Neural cell (in vitro differentiated cells): Measurements from ENCODE around the gene ARFGAP1. TPM values are rescaled to one million over a fixed set of nuclear protein-coding genes. Genes with fewer than 3 reads are reported as not detected.

Source experiments
- H2AFZ ChIP-seq: fragments of 200-600, 300-800 bp; sonication (generic), shearing (Covaris generic); 2 replicates; pipeline ENCODE4 v1.6.0; 2014; ENCODE audit warnings: low read depth, mild to moderate bottlenecking, antibody characterized with exemption, low read length, moderate library complexity
- H3F3A ChIP-seq: fragments of 200-600 bp; shearing (Covaris generic); 2 replicates; pipeline ENCODE4 v1.6.1; 2016; ENCODE audit warnings: mild to moderate bottlenecking, moderate library complexity, mixed read lengths, antibody characterized with exemption, low read length; ENCODE audit not compliant: insufficient read depth, poor library complexity, severe bottlenecking
- H3K27ac ChIP-seq: fragments of 200-600, 300-800 bp; sonication (generic), shearing (Covaris generic); 2 replicates; pipeline ENCODE4 v1.5.1; 2014; ENCODE audit warnings: mild to moderate bottlenecking, low read length, moderate library complexity
- H3K27me3 ChIP-seq: fragments of 300-800, 200-600 bp; sonication (generic), shearing (Covaris generic); 2 replicates; pipeline ENCODE4 v1.6.0; 2014; ENCODE audit warnings: mild to moderate bottlenecking, low read depth, low read length, moderate library complexity; ENCODE audit not compliant: insufficient read depth
- H3K36me3 ChIP-seq: fragments of 300-800, 200-600 bp; sonication (generic), shearing (Covaris generic); 2 replicates; pipeline ENCODE4 v1.5.1; 2014; ENCODE audit warnings: mild to moderate bottlenecking, antibody characterized with exemption, low read length, moderate library complexity; ENCODE audit not compliant: insufficient read depth
- H3K4me2 ChIP-seq: fragments of 300-800, 200-600 bp; sonication (generic), shearing (Covaris generic); 2 replicates; pipeline ENCODE4 v1.6.0; 2014; ENCODE audit warnings: mild to moderate bottlenecking, low read length
- H3K4me3 ChIP-seq: fragments of 300-800, 200-600 bp; sonication (generic), shearing (Covaris generic); 2 replicates; pipeline ENCODE4 v1.5.1; 2014; ENCODE audit warnings: mild to moderate bottlenecking, low read length, moderate library complexity
- H3K79me2 ChIP-seq: fragments of 200-600 bp; shearing (Covaris generic); replicated peaks from 2 replicates; pipeline ENCODE4 v1.6.0; 2014; ENCODE audit warnings: mild to moderate bottlenecking, low read length, moderate library complexity; ENCODE audit not compliant: insufficient read depth
- H3K9ac ChIP-seq: fragments of 300-800, 200-600 bp; sonication (generic), shearing (Covaris generic); 2 replicates; pipeline ENCODE4 v1.6.1; 2016; ENCODE audit warnings: mild to moderate bottlenecking, low read length, mixed read lengths
- H3K9me2 ChIP-seq: fragments of 200-600 bp; shearing (Covaris generic); 2 replicates; pipeline ENCODE4 v1.6.1; 2016; ENCODE audit warnings: mild to moderate bottlenecking, low read length, mixed read lengths; ENCODE audit not compliant: insufficient read depth
- H3K9me3 ChIP-seq: fragments of 200-600, 300-800 bp; sonication (generic), shearing (Covaris generic); 2 replicates; pipeline ENCODE4 v1.6.1; 2016; ENCODE audit warnings: mild to moderate bottlenecking, mixed run types, low read length, moderate library complexity, mixed read lengths
- H4K20me1 ChIP-seq: fragments of 200-600 bp; shearing (Covaris generic); 2 replicates; pipeline ENCODE4 v1.6.1; 2016; ENCODE audit warnings: mild to moderate bottlenecking, mixed run types; ENCODE audit not compliant: insufficient read depth
- EP300 ChIP-seq: fragments of 450-650 bp; conservative IDR thresholded peaks from 2 replicates; pipeline ENCODE4 v1.6.1; 2014; ENCODE audit warnings: antibody characterized with exemption, mild to moderate bottlenecking, moderate library complexity; ENCODE audit not compliant: poor library complexity, severe bottlenecking
- EZH2 ChIP-seq: fragments of 200-600, 300-800 bp; shearing (Covaris generic), sonication (generic); IDR thresholded peaks from 2 replicates; pipeline ENCODE4 v1.6.1; 2014; ENCODE audit warnings: antibody characterized with exemption, low read length, borderline replicate concordance, mild to moderate bottlenecking; ENCODE audit not compliant: insufficient read depth, poor library complexity, severe bottlenecking
- MXI1 ChIP-seq: fragments of 450-650 bp; conservative IDR thresholded peaks from 2 replicates; pipeline ENCODE4 v1.6.1; 2014; ENCODE audit warnings: antibody characterized with exemption, mild to moderate bottlenecking; ENCODE audit not compliant: poor library complexity, severe bottlenecking
- POLR2AphosphoS5 ChIP-seq: IDR thresholded peaks from 2 replicates; pipeline ENCODE4 v1.6.1; 2012
- RAD21 ChIP-seq: fragments of 450-650 bp; conservative IDR thresholded peaks from 2 replicates; pipeline ENCODE4 v1.6.1; 2014; ENCODE audit warnings: antibody characterized with exemption, mild to moderate bottlenecking, moderate library complexity
- SMC3 ChIP-seq: fragments of 450-650 bp; conservative IDR thresholded peaks from 2 replicates; pipeline ENCODE4 v1.6.1; 2014; ENCODE audit warnings: antibody characterized with exemption, mild to moderate bottlenecking, moderate library complexity; ENCODE audit not compliant: poor library complexity
- TAF1 ChIP-seq: IDR thresholded peaks from 2 replicates; pipeline ENCODE4 v1.6.1; 2012; ENCODE audit warnings: low read depth
- polyA plus RNA-seq: library from polyadenylated mRNA; depleted of rRNA; stranded (reverse); fragments of >200 nt; gene quantifications from 2 replicates; pipeline ENCODE4 v1.2.3, GENCODE V29; 2014
- TF ChIP-seq, protein P1 (sequence below): IDR thresholded peaks from 2 replicates; pipeline ENCODE4 v1.6.1; 2012; ENCODE audit warnings: borderline replicate concordance
- TF ChIP-seq, protein P2 (sequence below): fragments of 450-650 bp; IDR thresholded peaks from 2 replicates; pipeline ENCODE4 v1.5.1; 2014; ENCODE audit warnings: antibody characterized with exemption, mild to moderate bottlenecking, moderate library complexity; ENCODE audit not compliant: poor library complexity, severe bottlenecking

Gene ARFGAP1
- polyA plus RNA-seq, 1 donor from 2014 or later: 70.2 TPM

DNA sequence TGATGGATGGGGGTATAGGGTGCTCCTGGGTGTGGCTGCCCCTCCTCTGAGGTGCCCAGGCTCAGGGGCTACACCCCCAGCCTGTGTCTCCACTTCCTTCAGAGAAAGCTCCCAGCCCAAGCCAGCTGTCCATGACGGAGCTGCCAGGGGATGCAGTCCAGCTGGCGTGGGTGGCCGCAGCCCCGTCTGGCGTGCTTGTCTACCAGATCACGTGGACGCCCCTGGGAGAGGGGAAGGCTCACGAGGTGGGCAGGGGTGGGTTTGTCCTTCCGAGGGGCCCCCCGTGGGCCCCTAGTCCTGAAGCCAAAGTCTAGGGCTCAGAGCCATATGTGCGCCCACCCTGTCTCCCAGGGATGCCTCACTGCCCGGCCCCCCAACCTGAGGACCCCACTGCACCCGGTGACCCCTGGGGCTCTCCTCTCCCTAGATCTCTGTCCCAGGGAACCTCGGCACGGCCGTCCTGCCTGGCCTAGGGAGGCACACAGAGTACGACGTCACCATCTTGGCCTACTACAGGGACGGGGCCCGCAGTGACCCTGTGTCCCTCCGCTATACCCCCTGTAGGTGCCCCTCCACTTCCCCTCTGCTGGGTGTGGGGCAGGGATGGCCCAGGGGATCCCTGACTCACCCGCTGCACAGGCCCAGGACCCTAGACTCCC, 40.2 kb downstream of the ARFGAP1 start:
- H2AFZ ChIP-seq: no peak overlapping the region
- no peaks in the 10 kb centered on the region for H3K9me2 ChIP-seq

DNA sequence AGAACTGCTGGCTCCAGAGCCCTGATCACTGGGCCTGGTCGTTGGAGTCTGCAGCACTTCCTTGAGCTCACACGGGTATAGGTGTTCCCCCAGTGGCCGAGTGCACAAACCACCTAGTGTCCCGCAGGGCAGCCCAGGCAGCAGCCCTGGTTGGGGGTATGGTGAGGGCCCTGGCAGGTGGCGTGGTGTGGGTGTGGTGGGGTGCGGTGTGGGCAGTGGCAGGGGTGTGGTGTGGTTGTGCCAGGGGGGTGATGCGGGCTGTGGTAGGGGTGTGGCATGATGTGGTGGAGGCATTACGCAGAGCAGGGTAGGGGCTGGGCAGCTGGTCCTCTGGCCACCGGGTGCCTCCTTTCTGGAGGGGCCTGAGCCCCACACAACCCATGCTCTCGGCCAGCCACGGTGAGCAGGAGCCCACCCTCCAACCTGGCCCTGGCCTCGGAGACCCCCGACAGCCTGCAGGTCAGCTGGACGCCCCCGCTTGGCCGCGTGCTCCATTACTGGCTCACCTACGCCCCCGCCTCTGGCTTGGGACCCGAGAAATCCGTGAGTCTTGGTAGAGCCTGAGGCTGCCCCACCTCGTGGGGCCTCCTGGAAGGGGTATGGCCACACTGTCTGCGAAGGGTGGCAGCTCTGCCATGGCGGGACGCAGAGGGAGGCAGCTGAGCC, 40.9 kb downstream of the ARFGAP1 start:
- Histone ChIP-seq H3K9me3 (no peaks in the 10 kb centered on the region), H3K9ac (no peak overlapping the region), H3K9me2 (no peaks in the 10 kb centered on the region), H3K4me3 (no peak overlapping the region), H4K20me1 (no peaks in the 10 kb centered on the region), H3K27me3 (no peaks in the 10 kb centered on the region), H3F3A (no peaks in the 10 kb centered on the region), H3K36me3 (no peaks in the 10 kb centered on the region), H2AFZ (no peak overlapping the region), H3K79me2 (no peaks in the 10 kb centered on the region), H3K4me2 (no peak overlapping the region), H3K27ac (no peak overlapping the region)
- no peak for TF ChIP-seq RAD21

More for the DNA sequence above, 40.2 kb downstream of the ARFGAP1 start:
- no peak overlapping the region for H3K27ac ChIP-seq
- no peaks in the 10 kb centered on the region for H4K20me1 ChIP-seq
- no peak overlapping the region for H3K4me3 ChIP-seq
- no peaks in the 10 kb centered on the region for H3K9me3 ChIP-seq
- no peak for TF ChIP-seq EZH2
- no peak for TF ChIP-seq MXI1
- no peak for TF ChIP-seq POLR2AphosphoS5
- TF ChIP-seq, protein P1, sequence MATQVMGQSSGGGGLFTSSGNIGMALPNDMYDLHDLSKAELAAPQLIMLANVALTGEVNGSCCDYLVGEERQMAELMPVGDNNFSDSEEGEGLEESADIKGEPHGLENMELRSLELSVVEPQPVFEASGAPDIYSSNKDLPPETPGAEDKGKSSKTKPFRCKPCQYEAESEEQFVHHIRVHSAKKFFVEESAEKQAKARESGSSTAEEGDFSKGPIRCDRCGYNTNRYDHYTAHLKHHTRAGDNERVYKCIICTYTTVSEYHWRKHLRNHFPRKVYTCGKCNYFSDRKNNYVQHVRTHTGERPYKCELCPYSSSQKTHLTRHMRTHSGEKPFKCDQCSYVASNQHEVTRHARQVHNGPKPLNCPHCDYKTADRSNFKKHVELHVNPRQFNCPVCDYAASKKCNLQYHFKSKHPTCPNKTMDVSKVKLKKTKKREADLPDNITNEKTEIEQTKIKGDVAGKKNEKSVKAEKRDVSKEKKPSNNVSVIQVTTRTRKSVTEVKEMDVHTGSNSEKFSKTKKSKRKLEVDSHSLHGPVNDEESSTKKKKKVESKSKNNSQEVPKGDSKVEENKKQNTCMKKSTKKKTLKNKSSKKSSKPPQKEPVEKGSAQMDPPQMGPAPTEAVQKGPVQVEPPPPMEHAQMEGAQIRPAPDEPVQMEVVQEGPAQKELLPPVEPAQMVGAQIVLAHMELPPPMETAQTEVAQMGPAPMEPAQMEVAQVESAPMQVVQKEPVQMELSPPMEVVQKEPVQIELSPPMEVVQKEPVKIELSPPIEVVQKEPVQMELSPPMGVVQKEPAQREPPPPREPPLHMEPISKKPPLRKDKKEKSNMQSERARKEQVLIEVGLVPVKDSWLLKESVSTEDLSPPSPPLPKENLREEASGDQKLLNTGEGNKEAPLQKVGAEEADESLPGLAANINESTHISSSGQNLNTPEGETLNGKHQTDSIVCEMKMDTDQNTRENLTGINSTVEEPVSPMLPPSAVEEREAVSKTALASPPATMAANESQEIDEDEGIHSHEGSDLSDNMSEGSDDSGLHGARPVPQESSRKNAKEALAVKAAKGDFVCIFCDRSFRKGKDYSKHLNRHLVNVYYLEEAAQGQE: no peak
- TF ChIP-seq SMC3: no peak
- TF ChIP-seq TAF1: no peak
- no peak for TF ChIP-seq EP300
- TF ChIP-seq, protein P2, sequence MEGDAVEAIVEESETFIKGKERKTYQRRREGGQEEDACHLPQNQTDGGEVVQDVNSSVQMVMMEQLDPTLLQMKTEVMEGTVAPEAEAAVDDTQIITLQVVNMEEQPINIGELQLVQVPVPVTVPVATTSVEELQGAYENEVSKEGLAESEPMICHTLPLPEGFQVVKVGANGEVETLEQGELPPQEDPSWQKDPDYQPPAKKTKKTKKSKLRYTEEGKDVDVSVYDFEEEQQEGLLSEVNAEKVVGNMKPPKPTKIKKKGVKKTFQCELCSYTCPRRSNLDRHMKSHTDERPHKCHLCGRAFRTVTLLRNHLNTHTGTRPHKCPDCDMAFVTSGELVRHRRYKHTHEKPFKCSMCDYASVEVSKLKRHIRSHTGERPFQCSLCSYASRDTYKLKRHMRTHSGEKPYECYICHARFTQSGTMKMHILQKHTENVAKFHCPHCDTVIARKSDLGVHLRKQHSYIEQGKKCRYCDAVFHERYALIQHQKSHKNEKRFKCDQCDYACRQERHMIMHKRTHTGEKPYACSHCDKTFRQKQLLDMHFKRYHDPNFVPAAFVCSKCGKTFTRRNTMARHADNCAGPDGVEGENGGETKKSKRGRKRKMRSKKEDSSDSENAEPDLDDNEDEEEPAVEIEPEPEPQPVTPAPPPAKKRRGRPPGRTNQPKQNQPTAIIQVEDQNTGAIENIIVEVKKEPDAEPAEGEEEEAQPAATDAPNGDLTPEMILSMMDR: no peak
- TF ChIP-seq RAD21: no peak
- H3K27me3 ChIP-seq: no peaks in the 10 kb centered on the region
- no peaks in the 10 kb centered on the region for H3K36me3 ChIP-seq
- H3K4me2 ChIP-seq: no peak overlapping the region
- H3K79me2 ChIP-seq: no peaks in the 10 kb centered on the region
- H3F3A ChIP-seq: no peaks in the 10 kb centered on the region
- H3K9ac ChIP-seq: no peak overlapping the region
